HG02870 (cell line): ENCODE results near the gene MCRIP2.
A peak's percentile ranks its signal among the peaks of the same experiment; 100 is the strongest.
"Not testable (repeated sequence)": the region's sequence is repeated elsewhere in the genome, so short reads cannot be mapped to it uniquely, and the experiment has no call there.

Experiments used
- ATAC-seq: cut with Tn5 transposase; IDR thresholded peaks from one replicate; pipeline ENCODE4 v1.9.1; 2021; ENCODE audit warnings: mild to moderate bottlenecking, moderate library complexity; ENCODE audit not compliant: unreplicated experiment

Gene MCRIP2, protein sequence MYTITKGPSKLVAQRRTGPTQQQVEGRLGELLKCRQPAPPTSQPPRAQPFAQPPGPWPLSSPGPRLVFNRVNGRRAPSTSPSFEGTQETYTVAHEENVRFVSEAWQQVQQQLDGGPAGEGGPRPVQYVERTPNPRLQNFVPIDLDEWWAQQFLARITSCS

DNA sequence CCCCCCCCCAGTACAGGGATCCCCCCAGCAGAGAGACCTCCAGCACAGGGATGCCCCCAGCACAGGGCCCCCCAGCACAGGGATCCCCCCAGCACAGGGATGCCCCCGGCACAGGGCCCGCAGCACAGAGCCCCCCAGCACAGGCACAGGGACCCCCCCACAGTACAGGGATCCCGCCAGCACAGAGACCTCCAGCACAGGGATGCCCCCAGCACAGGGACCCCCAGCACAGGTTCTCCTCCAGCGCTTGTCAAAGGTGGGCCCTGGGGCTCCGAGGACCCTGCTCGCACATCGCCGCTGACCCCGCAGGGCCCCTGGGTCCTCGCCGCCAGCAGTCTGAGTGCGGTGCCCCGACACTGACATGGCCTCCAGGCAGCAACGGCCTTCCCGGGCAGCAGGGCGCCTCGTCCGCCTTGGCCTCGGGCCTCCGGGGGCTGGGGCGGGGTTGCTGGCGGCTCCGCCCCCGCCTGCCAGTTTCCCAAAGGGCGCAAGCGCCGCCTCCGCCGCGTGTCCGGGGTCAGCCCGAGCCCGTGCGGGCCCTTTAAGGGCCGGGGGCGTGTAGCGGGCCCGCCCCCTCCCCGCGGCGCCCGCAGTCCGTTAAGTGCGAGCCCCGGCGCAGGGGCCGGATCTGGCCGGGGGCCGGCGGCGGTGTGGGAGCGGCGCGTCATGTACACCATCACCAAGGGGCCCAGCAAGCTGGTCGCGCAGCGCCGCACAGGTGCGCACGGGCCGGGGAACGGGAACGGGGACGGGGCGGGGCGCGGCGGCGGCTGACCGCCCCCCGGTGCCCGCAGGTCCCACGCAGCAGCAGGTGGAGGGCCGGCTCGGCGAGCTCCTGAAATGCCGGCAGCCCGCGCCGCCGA, at the start of gene MCRIP2:
Gene MCRIP2, plus strand, starts transcription at position 503 of the 863 bp plus-strand sequence. Its CDS starts 164 bp downstream, at position 667.
- peak; percentile 43 for ATAC-seq

DNA sequence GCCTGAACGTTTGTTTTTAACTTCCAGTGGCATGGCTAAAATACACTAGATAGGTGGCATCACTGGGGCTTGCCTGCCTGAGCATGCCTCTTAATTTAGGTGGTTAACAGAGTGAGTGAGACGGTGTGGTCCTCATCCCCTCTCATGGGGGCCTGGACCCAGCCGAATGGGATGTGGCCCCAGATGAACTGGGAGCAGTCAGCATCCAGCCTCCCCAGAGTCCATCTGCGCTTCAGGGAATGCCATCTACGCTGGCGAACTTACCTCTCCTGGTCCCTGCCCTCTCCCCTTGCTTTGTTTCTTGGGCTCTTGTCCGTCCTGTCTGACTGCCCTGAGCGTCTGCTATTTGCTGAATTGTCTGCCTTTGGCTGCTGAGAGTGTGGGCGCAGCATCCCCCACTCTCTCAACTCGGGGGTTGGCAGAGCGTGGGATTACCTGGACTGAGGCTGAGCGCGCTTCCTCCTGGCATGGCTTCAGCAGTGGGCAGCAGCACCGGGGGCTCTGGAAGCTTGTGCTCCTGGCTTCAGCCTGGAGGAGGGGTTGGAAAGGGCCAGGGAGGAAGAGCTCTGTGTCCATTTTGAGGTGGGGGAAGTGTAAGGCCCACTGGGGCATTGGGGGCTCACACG, 49.6 kb upstream of the MCRIP2 start:
- no peak for ATAC-seq

DNA sequence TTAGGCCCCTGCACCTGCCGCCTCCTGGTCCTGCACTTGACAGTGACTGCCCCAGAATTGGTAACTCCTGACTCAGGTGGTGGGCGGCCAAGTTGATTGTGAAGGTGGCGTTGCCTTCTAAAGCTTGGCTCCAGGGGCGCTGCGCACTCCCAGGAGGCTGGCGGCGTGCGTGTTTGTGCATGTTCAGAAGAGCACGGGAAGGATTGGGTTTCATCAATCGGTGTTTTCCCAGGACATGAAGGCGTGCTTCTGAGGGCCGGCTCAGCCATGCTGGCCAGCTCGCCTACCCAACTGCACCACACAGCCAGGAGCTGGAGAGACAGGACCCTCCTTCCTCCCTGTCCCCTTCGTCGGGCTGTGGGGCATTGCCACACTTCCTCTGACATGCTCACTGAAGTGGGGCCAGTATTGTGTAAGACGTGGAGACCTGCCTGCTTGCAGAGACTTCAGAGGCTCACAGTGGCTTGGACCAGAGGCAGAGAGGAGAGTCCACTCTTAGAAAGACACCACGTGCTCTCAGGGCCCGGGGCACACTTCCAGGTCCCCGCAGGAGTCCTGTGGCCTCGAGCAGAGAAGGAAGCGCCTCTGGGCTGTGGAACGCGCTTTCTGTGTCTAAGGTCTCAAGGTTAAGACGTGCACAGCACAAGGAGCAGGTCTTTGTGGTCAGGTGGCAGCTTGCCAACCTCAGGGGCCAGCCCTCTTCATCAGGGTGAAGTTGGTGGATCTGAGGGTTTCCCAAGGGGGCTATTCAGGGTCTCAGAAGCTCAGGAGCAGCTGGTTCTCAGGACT, 48.9 kb upstream of the MCRIP2 start:
- ATAC-seq: no peak

DNA sequence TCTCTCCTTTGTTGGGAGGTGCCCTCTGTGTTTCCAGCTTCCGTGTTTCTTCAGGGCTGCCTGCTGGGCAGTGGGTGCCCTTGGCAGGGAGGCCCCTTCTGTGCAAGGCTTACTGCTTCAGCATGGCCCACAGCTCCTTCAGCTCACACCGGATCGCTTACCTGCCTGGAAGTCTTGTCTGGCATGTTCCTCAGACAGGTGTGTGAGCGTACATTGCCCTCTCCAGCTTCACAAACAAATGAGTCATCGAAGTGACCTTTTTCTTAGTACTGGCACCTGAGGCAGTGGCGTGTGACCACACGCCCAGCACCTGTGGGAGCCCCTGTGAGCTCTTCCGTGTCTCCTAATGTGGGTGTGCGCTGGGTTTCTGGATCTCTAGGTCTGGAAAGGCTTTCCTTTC, 48.2 kb upstream of the MCRIP2 start:
- no peak for ATAC-seq

DNA sequence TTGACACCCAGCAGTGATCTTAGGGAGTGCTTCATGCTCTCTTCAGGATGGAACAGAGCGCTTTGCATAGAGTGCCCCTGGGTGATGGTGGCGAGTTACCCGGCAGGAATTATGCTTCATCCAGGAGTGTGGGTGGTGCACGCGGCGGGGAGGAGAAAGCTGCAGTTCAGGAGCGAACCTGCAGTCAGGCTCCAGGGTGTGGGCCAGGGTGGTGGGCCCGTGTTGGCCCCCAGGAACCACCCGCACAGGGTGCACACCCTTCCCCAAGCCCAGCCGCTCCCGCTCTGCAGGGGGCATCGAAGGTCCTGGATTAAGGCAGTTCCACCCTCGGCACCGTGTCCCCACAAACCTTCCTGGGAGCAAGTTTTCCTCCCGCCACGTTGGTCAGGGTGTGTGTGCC, 47.8 kb upstream of the MCRIP2 start:
- ATAC-seq: no peak

DNA sequence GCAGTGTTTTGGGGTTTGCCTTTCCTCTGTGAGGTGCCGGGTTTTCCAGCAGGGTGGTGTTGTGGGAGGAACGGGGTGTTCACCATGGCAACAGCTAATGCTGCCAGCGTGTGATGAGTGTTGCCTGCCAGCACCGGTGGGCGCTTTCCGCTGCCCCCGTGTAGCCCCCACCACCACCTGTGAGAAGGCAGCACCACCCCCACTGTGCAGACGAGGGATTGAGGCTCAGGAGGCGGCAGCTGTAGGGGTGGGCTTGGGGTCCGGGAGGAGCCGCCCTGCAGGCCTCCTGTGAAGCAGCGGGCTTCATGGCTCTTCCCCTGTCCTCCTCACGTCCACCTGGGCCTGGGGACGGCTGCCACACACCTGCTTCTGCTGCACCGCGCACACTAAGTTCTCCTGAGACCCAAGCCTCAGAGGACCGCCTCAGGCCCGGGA, 46.5 kb upstream of the MCRIP2 start:
- ATAC-seq: no peak

DNA sequence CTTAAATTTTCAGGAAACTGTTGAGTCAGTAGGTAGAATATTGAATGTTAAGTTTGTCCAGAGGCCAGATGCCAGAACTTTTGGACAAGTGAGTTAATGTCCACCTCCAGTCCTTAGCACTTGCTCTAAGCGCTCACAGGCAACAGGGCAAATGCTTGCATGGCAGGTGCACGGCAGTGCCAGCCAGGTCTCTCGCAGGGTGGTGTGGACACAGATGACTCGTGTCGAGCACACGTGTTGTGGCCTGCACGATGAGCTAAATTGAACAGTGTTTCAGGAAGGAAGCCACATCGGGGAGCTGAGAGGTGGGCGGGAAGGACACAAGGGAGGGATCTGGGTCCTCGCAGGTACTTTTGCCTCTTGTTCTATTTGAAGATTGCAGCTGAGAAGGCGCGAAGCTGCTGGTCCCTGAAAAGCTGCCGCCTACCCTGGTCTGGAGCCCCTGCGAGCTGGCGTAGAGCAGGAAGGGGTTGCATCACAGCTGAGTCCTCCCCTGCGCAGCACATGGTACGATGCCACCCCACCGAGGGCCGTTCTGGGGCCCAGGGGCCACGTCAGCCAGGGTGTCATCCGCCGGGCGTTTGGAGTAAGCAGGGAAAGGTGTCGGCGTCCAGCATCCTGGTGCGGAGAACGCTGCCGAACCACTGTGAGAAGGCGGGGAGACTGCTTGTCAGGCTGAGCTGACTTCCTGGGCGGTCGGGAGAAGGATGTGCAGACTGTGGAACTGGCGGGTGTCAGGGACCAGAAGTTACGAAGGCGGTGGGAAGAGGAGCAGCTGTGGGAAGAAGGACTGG, 45.5 kb upstream of the MCRIP2 start:
- no peak for ATAC-seq

DNA sequence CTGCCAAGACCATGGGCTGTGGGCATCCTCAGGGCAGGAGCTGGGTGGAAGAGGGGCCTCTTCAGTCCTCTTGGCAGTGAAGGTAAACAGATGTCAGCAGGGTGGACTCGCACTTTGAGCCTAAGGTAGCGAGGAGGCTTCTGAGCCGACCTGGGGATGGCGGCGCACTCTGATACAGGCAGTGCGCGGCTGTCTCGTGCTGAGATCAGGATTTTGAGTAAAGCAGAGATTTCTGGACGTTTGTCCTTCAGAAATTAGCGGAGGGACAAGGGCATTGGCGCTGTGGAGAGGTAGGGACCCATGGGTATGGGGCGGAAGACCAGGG, 44.9 kb upstream of the MCRIP2 start:
- ATAC-seq: no peak

DNA sequence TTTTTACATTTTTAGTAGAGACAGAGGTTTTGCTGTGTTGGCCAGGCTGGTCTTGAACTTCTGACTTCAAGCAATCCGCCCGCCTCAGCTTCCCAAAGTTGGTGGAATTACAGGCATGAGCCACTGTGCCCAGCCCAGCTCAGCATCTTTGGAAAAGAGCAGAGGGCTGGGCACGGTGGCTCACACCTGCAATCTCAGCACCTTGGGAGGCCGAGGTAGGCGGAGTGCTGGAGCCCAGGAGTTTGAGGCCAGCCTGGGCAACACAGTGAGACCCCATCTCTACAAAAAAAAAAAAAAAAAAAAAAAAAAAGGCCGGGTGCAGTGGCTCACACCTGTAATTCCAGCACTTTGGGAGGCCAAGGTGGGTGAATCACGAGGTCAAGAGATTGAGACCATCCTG, 44.0 kb upstream of the MCRIP2 start:
- not testable (repeated sequence) for ATAC-seq

DNA sequence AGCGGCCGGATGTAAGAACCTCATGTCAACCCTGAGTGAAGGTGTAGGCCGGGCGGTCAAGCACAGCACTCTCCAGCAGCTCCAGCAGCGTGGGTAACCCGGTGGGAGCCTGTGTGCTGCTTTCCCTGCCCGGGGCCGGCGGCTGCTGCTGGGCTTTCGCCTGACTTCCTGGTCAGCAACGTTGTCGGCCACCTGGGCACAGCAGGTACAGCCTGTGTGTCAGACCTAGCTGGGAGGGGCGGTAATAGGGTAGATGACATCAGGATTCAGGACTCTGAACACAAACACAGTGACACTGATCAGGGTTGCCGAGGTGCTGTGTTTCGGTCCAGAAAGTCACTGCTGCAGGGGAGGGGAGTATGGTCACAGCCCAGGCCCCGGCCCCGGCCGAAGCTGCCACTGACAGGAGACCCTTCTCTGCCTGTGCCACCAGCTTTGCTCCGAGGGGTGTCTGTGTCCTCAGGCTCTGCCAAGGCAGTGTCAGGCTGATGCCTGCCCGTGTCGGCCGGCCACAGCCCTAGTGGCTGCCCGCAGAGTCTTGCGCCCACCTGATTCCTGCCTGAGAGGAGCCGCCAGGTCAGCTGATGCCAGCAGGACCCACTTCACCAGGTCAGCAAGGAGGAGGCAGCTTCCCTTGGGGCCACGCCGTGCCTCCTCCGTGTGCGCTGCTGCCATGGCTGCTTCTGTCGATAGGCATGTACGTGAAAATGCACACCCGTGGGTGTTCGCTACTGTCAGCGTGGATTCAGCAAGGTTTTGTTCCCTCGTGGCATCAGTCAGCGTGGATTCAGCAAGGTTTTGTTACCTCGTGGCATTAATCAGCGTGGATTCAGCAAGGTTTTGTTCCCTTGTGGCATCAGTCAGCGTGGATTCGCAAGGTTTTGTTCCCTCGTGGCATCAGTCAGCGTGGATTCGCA, 42.5 kb upstream of the MCRIP2 start:
- ATAC-seq: no peak

DNA sequence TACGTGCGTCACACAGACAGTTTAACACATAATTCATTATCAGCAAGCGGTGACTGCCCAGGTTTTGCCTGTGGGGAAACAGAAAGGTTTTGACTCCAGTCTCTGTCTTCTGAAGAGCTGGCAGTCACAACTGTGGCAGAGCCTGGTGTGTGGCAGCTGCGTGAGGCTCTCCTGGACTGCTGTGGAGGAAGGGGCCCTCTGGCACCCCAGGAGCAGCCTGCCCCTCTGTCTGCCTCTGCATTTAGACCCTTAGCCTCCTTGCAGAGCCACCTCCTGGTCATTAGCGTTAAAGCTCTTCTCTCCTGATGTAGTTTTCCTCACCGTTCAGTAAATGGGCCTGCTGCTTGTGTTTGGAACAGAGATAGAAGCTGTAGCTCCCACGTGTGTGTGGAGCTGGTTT, 40.8 kb upstream of the MCRIP2 start:
- no peak for ATAC-seq

DNA sequence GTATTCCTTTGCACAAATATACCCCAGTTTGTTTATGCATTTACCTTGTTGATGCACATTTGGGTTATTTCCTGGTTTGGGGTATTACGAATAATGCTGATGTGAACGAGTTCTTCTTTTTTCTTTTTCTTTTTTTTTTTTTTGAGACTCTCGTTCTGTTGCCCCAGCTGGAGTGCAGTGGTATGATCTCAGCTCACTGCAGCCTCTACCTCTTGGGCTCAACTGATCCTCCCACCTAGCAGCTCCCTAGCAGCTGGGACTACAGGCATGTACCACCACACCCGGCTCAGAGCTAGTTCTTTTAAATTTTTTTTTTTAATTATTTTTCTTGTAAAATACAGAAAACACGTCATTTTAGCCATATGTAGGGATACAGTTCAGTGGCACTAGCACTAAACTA, 37.7 kb upstream of the MCRIP2 start:
- ATAC-seq: no peak

DNA sequence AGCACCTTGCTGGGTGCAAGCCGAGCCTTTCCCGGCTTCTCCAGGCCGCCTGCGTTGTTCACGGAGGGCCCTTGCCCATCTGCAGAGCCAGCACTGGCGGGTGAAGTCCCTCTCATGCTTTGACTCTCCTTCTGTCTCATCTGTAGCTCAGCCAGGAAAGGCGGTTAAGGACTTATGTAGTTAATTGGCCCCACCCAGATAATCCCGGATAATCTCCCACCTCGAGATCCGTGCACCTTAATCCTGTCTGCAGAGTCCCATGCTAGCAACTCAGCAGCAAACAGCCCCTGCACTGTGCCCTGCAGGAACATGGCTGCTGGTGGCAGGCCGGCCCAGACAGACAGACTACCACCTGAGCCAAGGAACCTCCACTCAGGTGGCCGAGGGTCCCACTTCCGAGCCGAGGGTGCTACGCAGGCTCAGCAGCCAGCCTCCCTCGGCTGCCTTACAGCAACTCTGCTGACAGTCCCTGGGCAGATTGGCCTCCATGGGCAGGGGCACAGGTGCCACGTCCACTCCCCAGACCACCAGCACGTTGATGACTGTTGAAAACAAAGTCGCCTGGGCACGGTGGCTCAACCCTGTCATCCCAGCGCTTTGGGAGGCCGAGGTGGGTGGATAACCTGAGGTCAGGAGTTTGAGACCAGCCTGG, 34.8 kb upstream of the MCRIP2 start:
- ATAC-seq: no peak

DNA sequence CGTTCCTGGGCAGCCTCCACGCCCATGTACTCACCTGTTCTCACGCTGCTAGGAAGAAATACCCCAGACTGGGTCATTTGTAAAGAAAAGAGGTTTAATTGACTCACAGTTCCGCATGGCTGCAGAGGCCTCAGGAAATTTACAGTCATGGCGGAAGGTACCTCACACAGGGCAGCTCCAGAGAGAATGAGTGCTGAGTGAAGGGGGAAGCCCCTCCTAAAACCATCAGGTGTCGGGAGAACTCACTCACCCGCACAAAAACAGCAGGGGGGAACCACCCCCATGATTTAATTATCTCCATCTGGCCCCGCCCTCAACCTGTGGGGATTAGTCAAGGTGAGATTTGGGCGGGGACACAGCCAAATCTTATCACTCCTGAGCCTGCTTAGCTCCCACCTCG, 33.6 kb upstream of the MCRIP2 start:
- ATAC-seq: no peak

DNA sequence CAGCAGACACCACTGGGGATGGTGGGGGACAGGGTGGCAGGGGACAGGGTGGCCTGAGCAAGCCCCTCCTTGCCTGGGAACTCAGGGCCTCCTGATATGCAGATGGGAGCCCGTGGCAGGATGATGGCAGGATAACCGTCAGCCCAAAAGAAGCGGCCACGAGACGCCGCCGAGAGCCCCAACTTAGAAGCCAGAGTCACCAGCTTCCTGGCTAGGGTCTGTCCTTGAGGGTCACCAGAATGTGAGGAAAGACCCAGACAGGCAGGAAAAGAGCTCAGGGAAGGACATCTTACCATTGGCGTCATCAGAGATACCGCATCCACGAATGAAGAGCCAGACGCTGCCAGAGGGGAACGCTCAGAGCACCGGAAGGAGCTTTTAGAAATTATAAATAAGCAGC, 32.3 kb upstream of the MCRIP2 start:
- ATAC-seq: no peak

DNA sequence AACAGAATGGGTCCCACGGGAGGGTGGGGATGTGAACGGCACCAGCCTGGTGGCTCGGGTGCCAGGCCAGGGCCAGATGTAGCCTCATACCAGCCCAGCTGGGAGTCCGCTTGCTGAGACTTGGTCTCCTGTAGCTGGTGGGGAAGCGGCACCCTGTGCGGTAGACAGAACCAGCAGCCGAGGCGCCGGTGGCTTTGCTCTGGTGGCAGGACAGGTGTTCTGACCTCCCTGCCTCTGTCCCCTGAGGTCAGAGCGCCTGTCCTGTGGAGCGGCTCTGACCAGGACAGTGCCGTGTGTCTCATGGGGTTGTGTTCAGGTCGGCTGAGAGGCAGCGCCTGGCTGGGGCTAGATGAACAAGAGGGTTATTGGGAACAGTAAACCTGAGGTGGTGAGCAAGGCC, 31.6 kb upstream of the MCRIP2 start:
- no peak for ATAC-seq

DNA sequence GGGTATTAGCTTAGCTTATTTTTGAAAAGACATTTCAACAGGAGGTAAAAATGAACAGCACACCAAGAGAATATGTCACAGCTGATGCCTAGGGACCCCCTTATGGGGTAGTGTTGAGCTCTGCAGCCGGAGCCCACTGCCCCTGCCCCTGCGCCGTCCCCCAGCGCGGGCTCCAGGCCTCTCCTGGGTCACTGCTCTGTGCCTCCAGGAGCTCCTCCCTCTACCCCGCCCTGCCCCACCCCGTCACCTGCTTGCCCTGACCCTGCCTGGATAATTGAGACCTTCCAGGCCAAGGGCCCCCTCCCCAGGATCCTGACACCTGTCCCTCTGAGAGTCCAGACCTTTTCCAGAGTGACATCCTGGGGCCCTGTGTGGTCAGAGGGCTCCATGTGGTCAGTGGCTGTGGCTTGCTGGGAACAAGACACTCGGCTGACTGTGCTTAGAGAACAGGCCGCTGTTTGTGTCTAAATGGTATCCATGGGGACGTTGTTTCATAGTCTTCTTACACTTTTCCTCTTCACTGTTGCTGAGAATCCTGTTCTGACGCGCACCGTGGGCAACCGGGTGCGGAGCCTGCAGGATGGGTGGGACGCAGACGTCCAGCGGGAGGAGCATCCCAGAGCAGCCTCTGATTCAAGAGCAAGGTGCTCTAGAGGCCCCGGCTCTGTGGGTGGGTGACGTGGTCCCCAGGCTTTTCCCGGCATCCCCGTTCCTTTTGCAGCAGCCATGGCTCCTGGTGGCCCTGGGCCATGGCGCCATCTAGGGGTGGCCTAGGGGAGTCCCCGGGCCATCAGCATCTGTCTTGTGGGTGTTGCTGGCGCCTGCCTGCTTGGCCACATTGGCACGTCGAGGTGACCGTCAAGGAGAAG, 30.9 kb upstream of the MCRIP2 start:
- ATAC-seq: no peak

DNA sequence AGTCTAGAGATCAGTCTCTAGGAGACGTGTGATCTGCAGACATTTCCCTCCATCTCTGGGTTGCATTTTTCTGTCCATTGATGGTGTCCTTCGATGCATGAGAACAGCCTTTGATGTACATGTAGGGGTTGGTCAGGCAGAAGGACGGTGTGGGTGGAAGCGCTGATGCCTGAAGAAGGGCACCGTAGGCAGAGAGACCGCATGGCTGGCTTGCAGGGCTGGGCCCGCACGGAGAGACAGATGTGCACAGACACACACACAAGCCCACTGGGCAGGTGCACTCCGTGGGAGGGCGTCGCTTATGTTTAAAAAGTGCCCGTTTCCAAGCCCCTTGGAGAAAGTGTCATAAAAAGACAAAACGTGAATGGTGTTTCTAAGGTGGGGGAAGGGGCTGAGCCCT, 26.5 kb upstream of the MCRIP2 start:
- ATAC-seq: no peak
